Keratinocyte (primary cell): ENCODE measurements around the gene MLH1. TPM values are rescaled to one million over a fixed set of nuclear protein-coding genes. Genes with fewer than 3 reads are reported as not detected.

Experiments
- DNase-seq: peaks from one replicate; pipeline ENCODE4 v3.0.0-alpha.2; 2011; ENCODE audit warnings: low read depth, missing footprints, low spot score
- FAIRE-seq: peaks from 2 replicates; lab custom pipeline; 2011; peaks lifted over from hg19 to GRCh38; lab: Jason Lieb, UNC
- H2AFZ ChIP-seq: 2 replicates; pipeline ENCODE4 v1.6.0; 2012; ENCODE audit warnings: low read length, control low read depth, inconsistent platforms; ENCODE audit not compliant: control insufficient read depth
- H3K27ac ChIP-seq: 2 replicates; pipeline ENCODE4 v1.5.1; 2011; ENCODE audit warnings: low read length; ENCODE audit not compliant: control insufficient read depth, insufficient read depth
- H3K27me3 ChIP-seq: 3 replicates; pipeline ENCODE4 v1.6.0; 2011; ENCODE audit warnings: low read length; ENCODE audit not compliant: control insufficient read depth, insufficient read depth; ENCODE audit errors: extremely low read depth
- H3K36me3 ChIP-seq, 2 experiments: 2 replicates in 1 of 2; 3 replicates in 1 of 2; pipeline ENCODE4 v1.5.1; 2011; ENCODE audit warnings: low read length in 2 of 2, mild to moderate bottlenecking in 1 of 2; ENCODE audit not compliant: control insufficient read depth in 2 of 2, insufficient read depth in 2 of 2; ENCODE audit errors: extremely low read depth in 1 of 2
- H3K4me1 ChIP-seq: 3 replicates; pipeline ENCODE4 v1.5.1; 2011; ENCODE audit warnings: low read length; ENCODE audit not compliant: control insufficient read depth, insufficient read depth; ENCODE audit errors: extremely low read depth
- H3K4me2 ChIP-seq: 3 replicates; pipeline ENCODE4 v1.6.0; 2011; ENCODE audit warnings: low read depth, low read length; ENCODE audit not compliant: control insufficient read depth, insufficient read depth; ENCODE audit errors: extremely low read depth
- H3K4me3 ChIP-seq, 3 experiments: fragments of 200-600 bp in 1 of 3; sonication (generic) in 1 of 3; 2 replicates in 2 of 3; 3 replicates in 1 of 3; pipeline ENCODE4 v1.5.1; 2011 to 2016; ENCODE audit warnings: low read length in 3 of 3, mild to moderate bottlenecking in 3 of 3, control low read depth in 2 of 3, inconsistent platforms in 1 of 3, low read depth in 1 of 3, mixed read lengths in 1 of 3, mixed run types in 1 of 3, moderate library complexity in 1 of 3; ENCODE audit not compliant: control insufficient read depth in 2 of 3, insufficient read depth in 2 of 3; ENCODE audit errors: extremely low read depth in 1 of 3
- H3K79me2 ChIP-seq: 2 replicates; pipeline ENCODE4 v1.6.0; 2012; ENCODE audit warnings: low read length; ENCODE audit not compliant: control insufficient read depth, insufficient read depth
- H3K9ac ChIP-seq: 3 replicates; pipeline ENCODE4 v1.6.0; 2011; ENCODE audit warnings: low read length; ENCODE audit not compliant: control insufficient read depth, insufficient read depth; ENCODE audit errors: extremely low read depth
- H3K9me1 ChIP-seq: 3 replicates; pipeline ENCODE4 v1.6.0; 2011; ENCODE audit warnings: low read length; ENCODE audit not compliant: control insufficient read depth, insufficient read depth; ENCODE audit errors: extremely low read depth
- H3K9me3 ChIP-seq: 2 replicates; pipeline ENCODE4 v1.5.1; 2012; ENCODE audit warnings: low read depth, low read length; ENCODE audit not compliant: control insufficient read depth
- H4K20me1 ChIP-seq: 3 replicates; pipeline ENCODE4 v1.6.0; 2011; ENCODE audit warnings: low read length; ENCODE audit not compliant: control insufficient read depth, insufficient read depth; ENCODE audit errors: extremely low read depth
- EZH2 ChIP-seq: IDR thresholded peaks from one replicate; pipeline ENCODE4 v1.6.1; 2012; ENCODE audit warnings: inconsistent platforms, mild to moderate bottlenecking, low read length, moderate library complexity
- dilution Hi-C: fragments of 300-500 bp; cut with MboI; formaldehyde crosslinking; loops from one replicate; pipeline ENCODE4 v1.7.0; 2020; ENCODE audit warnings: low sequenced_read_pairs; ENCODE audit not compliant: extremely low pct_ligation_motif_present
- polyA plus RNA-seq, 5 experiments: library from polyadenylated mRNA; depleted of rRNA in 3 of 5; stranded (reverse) in 3 of 5; stranded (forward) in 1 of 5; unstranded in 1 of 5; fragments of >200 nt; gene quantifications; 1 replicate in 1 of 5; 2 replicates in 3 of 5; 3 replicates in 1 of 5; pipeline versions ENCODE4 v1.2.1 to v1.2.3, GENCODE V29; 2011 to 2012; ENCODE audit warnings: missing spikeins in 2 of 5, low read depth in 1 of 5, low replicate concordance in 1 of 5
- TF ChIP-seq, protein P1 (sequence below), 3 experiments: IDR thresholded peaks in 1 of 3; conservative IDR thresholded peaks in 1 of 3; optimal IDR thresholded peaks in 1 of 3; 2 replicates in 2 of 3; 3 replicates in 1 of 3; pipeline versions ENCODE3 to v1.5.1; 2011; ENCODE audit warnings: low read length in 3 of 3, mild to moderate bottlenecking in 3 of 3, moderate library complexity in 2 of 3, control low read depth in 1 of 3, inconsistent platforms in 1 of 3; ENCODE audit not compliant: insufficient read depth in 2 of 3; ENCODE audit errors: extremely low read depth in 1 of 3

The MLH1 gene
- polyA plus RNA-seq, 1 donor (not counting 4 experiments of a cell fraction or from before 2014, with no cell fraction given): 44.7 TPM

GRCh38 chr3:37025561-37026335 is 32.4 kb downstream of the MLH1 start:
- Histone ChIP-seq H2AFZ (no peak overlapping the region), H3K79me2 (no peaks in the 10 kb centered on the region), H3K4me1 (peaks cover 6% of the 10 kb centered on the region), H3K9me3 (no peaks in the 10 kb centered on the region), H3K9ac (no peak overlapping the region), H3K4me3 (no peak overlapping the region), H3K9me1 (no peaks in the 10 kb centered on the region), H3K27ac (no peak overlapping the region), H3K27me3 (no peaks in the 10 kb centered on the region), H3K4me2 (no peak overlapping the region), H4K20me1 (no peaks in the 10 kb centered on the region), H3K36me3 (peaks cover 17 to 23% of the 10 kb centered on the region in 2 experiments)
- dilution Hi-C loops: no loop called here
- FAIRE-seq (no peak), DNase-seq (no peak)
- no peak for TF ChIP-seq EZH2
- TF ChIP-seq, protein P1, sequence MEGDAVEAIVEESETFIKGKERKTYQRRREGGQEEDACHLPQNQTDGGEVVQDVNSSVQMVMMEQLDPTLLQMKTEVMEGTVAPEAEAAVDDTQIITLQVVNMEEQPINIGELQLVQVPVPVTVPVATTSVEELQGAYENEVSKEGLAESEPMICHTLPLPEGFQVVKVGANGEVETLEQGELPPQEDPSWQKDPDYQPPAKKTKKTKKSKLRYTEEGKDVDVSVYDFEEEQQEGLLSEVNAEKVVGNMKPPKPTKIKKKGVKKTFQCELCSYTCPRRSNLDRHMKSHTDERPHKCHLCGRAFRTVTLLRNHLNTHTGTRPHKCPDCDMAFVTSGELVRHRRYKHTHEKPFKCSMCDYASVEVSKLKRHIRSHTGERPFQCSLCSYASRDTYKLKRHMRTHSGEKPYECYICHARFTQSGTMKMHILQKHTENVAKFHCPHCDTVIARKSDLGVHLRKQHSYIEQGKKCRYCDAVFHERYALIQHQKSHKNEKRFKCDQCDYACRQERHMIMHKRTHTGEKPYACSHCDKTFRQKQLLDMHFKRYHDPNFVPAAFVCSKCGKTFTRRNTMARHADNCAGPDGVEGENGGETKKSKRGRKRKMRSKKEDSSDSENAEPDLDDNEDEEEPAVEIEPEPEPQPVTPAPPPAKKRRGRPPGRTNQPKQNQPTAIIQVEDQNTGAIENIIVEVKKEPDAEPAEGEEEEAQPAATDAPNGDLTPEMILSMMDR (optimal IDR thresholded peaks at IDR 0.05 in 1 of 3, IDR thresholded peaks at IDR 0.05 in 1 of 3, conservative IDR thresholded peaks at IDR 0.05 in 1 of 3; ENCODE audit: extremely low read depth in 1 of 3, insufficient read depth in 2 of 3, low read length in 3 of 3): no peak

DNA sequence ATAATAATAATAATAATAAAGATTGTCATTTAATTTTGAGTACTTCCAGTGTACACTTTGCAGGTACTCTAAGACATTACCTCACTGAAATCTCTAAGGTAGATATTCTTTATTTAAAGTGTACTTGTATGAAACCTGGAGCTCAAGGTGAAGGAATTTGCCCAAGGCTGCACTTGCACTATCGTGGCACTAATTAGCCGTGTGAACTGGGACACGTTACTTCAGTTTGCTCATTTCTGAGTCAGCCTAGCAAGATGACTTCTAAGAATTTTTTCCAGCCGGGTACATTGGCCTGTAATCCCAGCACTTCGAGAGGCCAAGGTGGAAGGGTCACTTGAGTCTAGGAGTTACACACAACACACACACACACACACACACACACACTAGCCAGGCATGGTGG is 33.5 kb downstream of the MLH1 start:
- no peaks in the 10 kb centered on the region for H4K20me1 ChIP-seq
- no peaks in the 10 kb centered on the region for H3K27me3 ChIP-seq
- no peak for FAIRE-seq
- no peaks in the 10 kb centered on the region for H3K9me1 ChIP-seq
- no peaks in the 10 kb centered on the region for H3K79me2 ChIP-seq
- H3K27ac ChIP-seq: no peak overlapping the region
- DNase-seq: no peak
- dilution Hi-C loops: no loop called here
- no peak overlapping the region for H3K9ac ChIP-seq
- no peak overlapping the region for H3K4me3 ChIP-seq
- H3K36me3 ChIP-seq: peaks cover 18 to 22% of the 10 kb centered on the region in 2 experiments
- no peaks in the 10 kb centered on the region for H3K9me3 ChIP-seq
- H3K4me1 ChIP-seq: peaks cover 6% of the 10 kb centered on the region
- no peak for TF ChIP-seq EZH2
- TF ChIP-seq, protein P1 (optimal IDR thresholded peaks at IDR 0.05 in 1 of 3, IDR thresholded peaks at IDR 0.05 in 1 of 3, conservative IDR thresholded peaks at IDR 0.05 in 1 of 3; ENCODE audit: extremely low read depth in 1 of 3, insufficient read depth in 2 of 3, low read length in 3 of 3): no peak
- H2AFZ ChIP-seq: no peak overlapping the region
- H3K4me2 ChIP-seq: no peak overlapping the region
